Left lung (tissue), 14 donors: ENCODE data around the gene PLA2G15. TPM values are rescaled to one million over a fixed set of nuclear protein-coding genes. Genes with fewer than 3 reads are reported as not detected.

Source experiments
- ATAC-seq: fragments of 200-7000 bp; cut with Tn5 transposase; one replicate; pipeline ENCODE4 v1.9.1; 2020; ENCODE audit warnings: moderate library complexity
- DNase-seq, 4 donors: peaks; one replicate each; pipeline ENCODE4 v3.0.0-alpha.2; 2013 to 2020
- H3K27ac ChIP-seq, 2 donors: fragments of 200-600 bp; sonication (generic) in 1 of 2; one replicate each; pipeline versions ENCODE4 v1.5.0 to v1.8.0; 2020 to 2021
- H3K27me3 ChIP-seq, 2 donors: fragments of 200-600 bp; sonication (generic) in 1 of 2; one replicate each; pipeline versions ENCODE4 v1.5.0 to v1.8.0; 2020 to 2021
- H3K36me3 ChIP-seq, 2 donors: fragments of 200-600 bp; sonication (generic) in 1 of 2; one replicate each; pipeline versions ENCODE4 v1.5.0 to v1.8.0; 2020 to 2021
- H3K4me1 ChIP-seq, 2 donors: fragments of 200-600 bp; one replicate each; pipeline ENCODE4 v1.8.0; 2021
- H3K4me3 ChIP-seq, 2 donors: fragments of 200-600 bp; sonication (generic) in 1 of 2; one replicate each; pipeline versions ENCODE4 v1.5.0 to v1.8.0; 2020 to 2021; ENCODE audit warnings: mild to moderate bottlenecking in 1 of 2
- H3K9me3 ChIP-seq, 2 donors: fragments of 200-600 bp; sonication (generic) in 1 of 2; one replicate each; pipeline versions ENCODE4 v1.5.0 to v1.8.0; 2020 to 2021
- CTCF ChIP-seq, 2 donors: fragments of 200-600 bp; sonication (generic) in 1 of 2; IDR thresholded peaks; one replicate each; pipeline versions ENCODE4 v1.5.0 to v1.8.0; 2021; ENCODE audit warnings: antibody characterized with exemption in 2 of 2
- intact Hi-C, 2 donors: fragments of 100-400 bp; cut with DNase I; formaldehyde crosslinking; loops; one replicate each; pipeline versions ENCODE4 v1.11.2 to v1.14.2; 2022
- long read RNA-seq, 12 donors: library from polyadenylated mRNA in 2 of 12; unstranded in 2 of 12; transcript quantifications; one replicate each; pipeline ENCODE4 v2.0.0 and lab custom pipeline, GENCODE V29; 2019 to 2026
- polyA plus RNA-seq, 6 donors: library from polyadenylated mRNA; unstranded; fragments of 120-200 nt; gene quantifications; one replicate each; pipeline ENCODE4 v1.2.1, GENCODE V29; 2013; ENCODE audit not compliant: insufficient read length in 6 of 6
- total RNA-seq, 2 donors: library from RNA; stranded (reverse); fragmentation: NEBNext Ultra II Directional; extraction: Animal tissue kit (Norgen Biotek cat#: 25700); gene quantifications; one replicate each; pipeline ENCODE4 v1.2.1, GENCODE V29; 2021
- donor health status: DM: no; HTN: yes; CAD: no.
- donor health status: DM: no; HTN: no; CAD: no.

PLA2G15 gene
- total RNA-seq (10 to 100 TPM; 34.5 to 35.1 TPM), polyA plus RNA-seq (10 to 100 TPM; 10.9 to 12.8 (median 11.8) TPM)
- long read RNA-seq, donor 1, transcript PLA2G15-201 (6 exons, 2,727 nt), result major isoform, 7 of 10 reads
- long read RNA-seq, donor 1, partial matches to known transcripts, result 0 of 10 reads
- long read RNA-seq, donor 1, other reads (novel, unspliced or antisense), result 0 of 10 reads
- long read RNA-seq, donor 2, partial matches to known transcripts, result 0 of 3 reads
- long read RNA-seq, donor 2, other reads (novel, unspliced or antisense), result 0 of 3 reads
- long read RNA-seq, donor 3, transcript PLA2G15-201 (6 exons, 2,727 nt), result major isoform, 5 of 6 reads
- long read RNA-seq, donor 3, partial matches to known transcripts, result 0 of 6 reads
- long read RNA-seq, donor 3, other reads (novel, unspliced or antisense), result 0 of 6 reads
- long read RNA-seq, donor 4, transcript PLA2G15-201 (6 exons, 2,727 nt), result major isoform, 10 of 17 reads
- long read RNA-seq, donor 4, partial matches to known transcripts, result 0 of 17 reads
- long read RNA-seq, donor 4, other reads (novel, unspliced or antisense), result 7 of 17 reads
- long read RNA-seq, donor 5, transcript PLA2G15-201 (6 exons, 2,727 nt), result major isoform, 8 of 11 reads
- long read RNA-seq, donor 5, partial matches to known transcripts, result 0 of 11 reads
- long read RNA-seq, donor 5, other reads (novel, unspliced or antisense), result 0 of 11 reads
- long read RNA-seq, donor 6, partial matches to known transcripts, result 0 of 4 reads
- long read RNA-seq, donor 6, other reads (novel, unspliced or antisense), result 0 of 4 reads
- long read RNA-seq, donor 7, partial matches to known transcripts, result 0 of 4 reads
- long read RNA-seq, donor 7, other reads (novel, unspliced or antisense), result 0 of 4 reads
- long read RNA-seq, donor 8, partial matches to known transcripts, result 0 of 5 reads
- long read RNA-seq, donor 8, other reads (novel, unspliced or antisense), result 0 of 5 reads
- long read RNA-seq, donor 9, result 0 reads
- long read RNA-seq, donor 10, transcript PLA2G15-209 (6 exons, 1,203 nt), result minor isoform, 6 of 27 reads
- long read RNA-seq, donor 10, transcript PLA2G15-201 (6 exons, 2,727 nt), result major isoform, 15 of 27 reads
- long read RNA-seq, donor 10, partial matches to known transcripts, result 0 of 27 reads
- long read RNA-seq, donor 10, other reads (novel, unspliced or antisense), result 4 of 27 reads
- long read RNA-seq, donor 11, result 0 reads
- long read RNA-seq, donor 12, partial matches to known transcripts, result 0 of 1 reads
- long read RNA-seq, donor 12, other reads (novel, unspliced or antisense), result 0 of 1 reads

- Histone ChIP-seq H3K27ac (peak within 1 kb of the TSS in 1 of 2 donors; percentile 63), H3K36me3 (peaks cover 0 to 12% of the 10 kb centered on the region in 2 donors), H3K27me3 (no peaks in the 10 kb centered on the region), H3K4me3 (peak within 1 kb of the TSS; percentile 88 to 92), H3K4me1 (peaks cover 13 to 41% of the 10 kb centered on the region in 2 donors), H3K9me3 (no peaks in the 10 kb centered on the region)
- ATAC-seq (peak; percentile 98), DNase-seq (peak; percentile 93 to 97 (median 96))
- intact Hi-C loops, result no loop called here
- TF ChIP-seq CTCF (IDR thresholded peaks at IDR 0.05), result no peak
These were observed at the start of gene PLA2G15 for GRCh38 chr16:68244903-68245853. Gene PLA2G15 (plus strand): TSS chr16:68245373. CDS start chr16:68245427, 54 bp downstream.

GRCh38 chr16:68197250-68197649, 47.9 kb upstream of the PLA2G15 start:
- Histone ChIP-seq H3K27ac (no peak overlapping the region), H3K4me3 (no peak overlapping the region), H3K9me3 (no peaks in the 10 kb centered on the region), H3K36me3 (peaks cover 0 to 26% of the 10 kb centered on the region in 2 donors), H3K4me1 (no peaks in the 10 kb centered on the region), H3K27me3 (no peaks in the 10 kb centered on the region)
- TF ChIP-seq CTCF (IDR thresholded peaks at IDR 0.05), result no peak
- DNase-seq (no peak), ATAC-seq (no peak)
- intact Hi-C loops, result no loop called here

- ATAC-seq, result peak; percentile 59
- Histone ChIP-seq H3K4me1 (no peaks in the 10 kb centered on the region), H3K4me3 (no peak overlapping the region), H3K9me3 (no peaks in the 10 kb centered on the region), H3K27ac (no peak overlapping the region), H3K36me3 (peaks cover 0 to 19% of the 10 kb centered on the region in 2 donors), H3K27me3 (no peaks in the 10 kb centered on the region)
- TF ChIP-seq CTCF (IDR thresholded peaks at IDR 0.05), result no peak
- no peak for DNase-seq
- intact Hi-C loops, result no loop called here
These were observed 44.9 kb upstream of the PLA2G15 start for GRCh38 chr16:68200088-68200783.

- intact Hi-C loops, result no loop called here
- H3K27ac ChIP-seq, result no peak overlapping the region
- no peak for ATAC-seq
- H3K27me3 ChIP-seq, result no peaks in the 10 kb centered on the region
- no peak for TF ChIP-seq CTCF (IDR thresholded peaks at IDR 0.05)
- no peaks in the 10 kb centered on the region for H3K9me3 ChIP-seq
- no peaks in the 10 kb centered on the region for H3K4me1 ChIP-seq
- no peak for DNase-seq
- H3K36me3 ChIP-seq, result peaks cover 0 to 19% of the 10 kb centered on the region in 2 donors
- H3K4me3 ChIP-seq, result no peak overlapping the region
These were observed 43.1 kb upstream of the PLA2G15 start for GRCh38 chr16:68202091-68202519.
